Muscle layer of duodenum (tissue), 2 donors: Measurements from ENCODE around the gene GABRR3.

ENCODE experiments used
- H3K27ac ChIP-seq: one replicate; pipeline ENCODE4 v1.7.0; 2013; ENCODE audit warnings: mild to moderate bottlenecking, low read length
- H3K27me3 ChIP-seq: one replicate; pipeline ENCODE4 v1.7.0; 2013; ENCODE audit warnings: low read depth, mild to moderate bottlenecking, control low read depth, low read length
- H3K36me3 ChIP-seq, 2 donors: one replicate each; pipeline ENCODE4 v1.7.0; 2013; ENCODE audit warnings: low read length in 2 of 2, control low read depth in 1 of 2, mild to moderate bottlenecking in 1 of 2; ENCODE audit not compliant: insufficient read depth in 2 of 2, control insufficient read depth in 1 of 2
- H3K4me1 ChIP-seq, 2 donors: one replicate each; pipeline ENCODE4 v1.7.0; 2013; ENCODE audit warnings: low read length in 2 of 2, mild to moderate bottlenecking in 2 of 2, control low read depth in 1 of 2, moderate library complexity in 1 of 2; ENCODE audit not compliant: insufficient read depth in 2 of 2, control insufficient read depth in 1 of 2
- H3K4me3 ChIP-seq, 2 donors: one replicate each; pipeline ENCODE4 v1.7.0; 2013; ENCODE audit warnings: low read length in 2 of 2, low read depth in 1 of 2, mild to moderate bottlenecking in 1 of 2
- H3K9me3 ChIP-seq, 2 donors: one replicate each; pipeline ENCODE4 v1.7.0; 2013; ENCODE audit warnings: low read length in 2 of 2, control low read depth in 1 of 2, mild to moderate bottlenecking in 1 of 2; ENCODE audit not compliant: control insufficient read depth in 1 of 2
- donor health status: healthy.

Gene GABRR3

GRCh38 chr3:98003306-98003969 lies 31.7 kb downstream of the GABRR3 start:
- H3K36me3 ChIP-seq = no peaks in the 10 kb centered on the region
- no peaks in the 10 kb centered on the region for H3K9me3 ChIP-seq
- no peak overlapping the region for H3K27ac ChIP-seq
- no peaks in the 10 kb centered on the region for H3K4me1 ChIP-seq
- H3K27me3 ChIP-seq = no peaks in the 10 kb centered on the region
- H3K4me3 ChIP-seq = no peak overlapping the region

DNA sequence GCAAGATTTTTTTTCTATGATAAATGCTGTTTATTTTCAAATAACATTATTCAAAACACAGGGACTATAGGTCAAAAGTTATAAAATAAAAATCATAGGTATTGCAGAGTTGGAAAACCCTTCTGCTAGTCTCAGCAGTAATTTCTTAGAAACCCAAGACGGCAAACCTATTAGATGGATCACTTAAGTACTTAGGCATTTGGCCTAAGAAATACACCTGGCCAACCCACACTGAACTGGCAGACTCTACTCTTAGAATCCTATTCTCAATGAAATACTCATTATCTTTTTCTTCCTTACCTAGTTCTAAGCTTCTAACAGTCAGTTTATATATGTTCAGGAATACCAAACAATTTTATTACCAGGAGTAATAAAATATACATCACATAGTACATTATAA lies 32.4 kb downstream of the GABRR3 start:
- Histone ChIP-seq H3K4me1 (no peaks in the 10 kb centered on the region), H3K27ac (no peak overlapping the region), H3K27me3 (no peaks in the 10 kb centered on the region), H3K4me3 (no peak overlapping the region), H3K36me3 (no peaks in the 10 kb centered on the region), H3K9me3 (no peaks in the 10 kb centered on the region)

DNA sequence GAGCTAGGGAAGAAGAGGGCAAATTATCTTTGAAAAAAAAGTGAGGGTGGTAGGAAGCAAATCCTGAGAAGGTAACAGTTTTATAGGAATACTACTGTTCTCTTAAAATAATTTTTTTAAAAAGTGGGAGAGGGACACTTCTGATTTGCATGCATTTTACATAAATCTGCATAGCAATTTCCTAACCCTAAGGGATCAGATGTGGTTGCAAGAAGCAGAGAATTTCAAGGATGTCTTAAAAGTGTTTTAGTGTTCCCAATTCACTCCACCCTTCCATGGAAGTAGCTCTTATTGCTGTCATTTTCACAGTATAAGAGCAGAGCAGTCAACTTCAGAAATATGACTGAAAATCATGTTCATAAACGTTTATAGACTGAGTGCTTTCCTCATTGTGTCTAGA lies 35.1 kb downstream of the GABRR3 start:
- Histone ChIP-seq H3K4me3 (no peak overlapping the region), H3K27ac (no peak overlapping the region), H3K36me3 (no peaks in the 10 kb centered on the region), H3K27me3 (no peaks in the 10 kb centered on the region), H3K9me3 (no peaks in the 10 kb centered on the region), H3K4me1 (no peaks in the 10 kb centered on the region)

DNA sequence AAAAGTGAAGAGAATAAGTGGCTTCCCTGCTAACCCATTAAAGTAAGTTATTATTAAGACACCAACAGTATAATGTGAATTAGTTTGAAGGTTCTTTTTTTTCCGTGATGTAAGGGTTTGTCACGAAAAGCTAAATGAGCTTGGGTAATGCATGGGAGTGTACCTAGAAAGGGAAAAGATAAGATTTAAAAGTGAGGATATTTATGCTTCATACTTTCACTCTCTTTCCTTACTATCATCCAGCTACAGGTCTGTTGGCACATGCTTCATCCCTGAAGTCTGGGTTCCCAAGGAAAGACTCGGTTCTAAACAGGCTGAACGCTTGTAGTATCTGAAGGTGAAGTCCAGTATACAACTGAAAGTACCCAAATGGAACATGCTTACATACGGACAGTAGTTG lies 36.0 kb downstream of the GABRR3 start:
- Histone ChIP-seq H3K4me3 (no peak overlapping the region), H3K4me1 (no peaks in the 10 kb centered on the region), H3K9me3 (no peaks in the 10 kb centered on the region), H3K36me3 (no peaks in the 10 kb centered on the region), H3K27ac (no peak overlapping the region), H3K27me3 (no peaks in the 10 kb centered on the region)

DNA sequence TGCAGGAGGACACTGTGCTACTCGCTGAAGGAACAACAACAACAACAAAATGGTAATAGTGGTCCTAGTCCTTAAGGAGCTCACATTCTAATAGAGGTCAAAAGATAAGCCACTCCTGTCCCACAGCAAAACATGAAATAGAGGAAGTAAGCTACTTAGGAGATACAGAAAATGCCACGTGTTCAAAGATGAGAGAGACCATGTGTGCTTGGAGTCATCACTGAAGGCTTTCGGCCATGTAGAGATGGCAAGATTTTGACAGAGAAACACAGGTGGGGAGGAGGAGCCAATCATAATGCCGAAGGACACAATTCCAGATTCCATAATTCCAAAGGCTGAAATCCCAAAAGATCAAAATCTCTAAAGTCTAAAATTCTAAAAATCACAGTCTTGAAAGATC lies 38.1 kb downstream of the GABRR3 start:
- Histone ChIP-seq H3K9me3 (no peaks in the 10 kb centered on the region), H3K27ac (no peak overlapping the region), H3K27me3 (no peaks in the 10 kb centered on the region), H3K4me1 (no peaks in the 10 kb centered on the region), H3K36me3 (no peaks in the 10 kb centered on the region), H3K4me3 (no peak overlapping the region)

DNA sequence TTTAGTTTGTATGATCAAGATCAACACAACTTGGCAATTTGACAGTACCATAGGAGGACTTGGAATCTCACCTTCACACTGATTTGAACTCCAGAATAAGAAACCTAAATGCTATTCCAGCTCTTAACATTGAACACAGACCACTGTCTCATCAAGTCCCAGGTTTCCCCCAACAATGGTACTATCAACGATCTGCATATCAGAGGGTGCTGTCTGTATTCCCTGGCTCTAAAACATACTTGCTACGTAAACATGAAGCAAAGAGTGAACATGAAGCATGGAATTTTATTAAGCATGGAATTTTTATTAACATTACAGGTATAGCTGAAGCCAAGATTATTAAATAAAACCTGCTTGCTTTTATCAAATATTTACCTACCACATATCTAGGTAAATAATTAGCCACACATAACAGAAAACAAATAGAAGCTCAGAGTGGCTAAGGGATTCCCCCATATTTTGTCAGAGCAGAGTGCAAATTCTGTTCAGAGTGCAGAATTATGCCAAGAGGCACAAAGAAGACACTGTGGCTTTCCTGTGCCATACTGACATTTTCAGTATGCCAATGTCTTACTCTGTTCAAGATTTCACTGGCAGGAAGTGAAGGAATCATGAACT lies 40.7 kb downstream of the GABRR3 start:
- Histone ChIP-seq H3K36me3 (no peaks in the 10 kb centered on the region), H3K4me1 (no peaks in the 10 kb centered on the region), H3K9me3 (no peaks in the 10 kb centered on the region), H3K4me3 (no peak overlapping the region), H3K27ac (no peak overlapping the region), H3K27me3 (no peaks in the 10 kb centered on the region)

DNA sequence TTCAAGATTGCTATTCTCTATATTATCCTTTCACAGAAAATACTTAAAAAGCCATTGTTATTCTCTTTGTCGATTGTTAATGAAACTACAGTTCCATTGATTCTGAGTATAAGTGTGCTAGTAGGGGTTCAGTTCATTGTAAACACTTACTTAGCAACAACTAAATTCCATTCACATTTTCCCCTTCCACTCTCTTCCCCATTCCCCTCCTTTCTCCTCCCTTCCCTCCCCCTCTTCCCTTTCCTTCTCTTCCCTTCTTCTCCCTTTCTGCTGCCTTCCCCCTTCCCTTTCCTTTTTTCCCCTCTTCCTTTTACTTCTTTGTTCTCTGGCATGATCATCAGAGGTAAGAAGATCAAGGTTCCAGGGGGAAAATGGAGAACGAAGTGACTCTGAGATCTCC lies 41.6 kb downstream of the GABRR3 start:
- Histone ChIP-seq H3K27ac (no peak overlapping the region), H3K4me1 (no peaks in the 10 kb centered on the region), H3K36me3 (no peaks in the 10 kb centered on the region), H3K9me3 (no peaks in the 10 kb centered on the region), H3K27me3 (no peaks in the 10 kb centered on the region), H3K4me3 (no peak overlapping the region)

- H3K9me3 ChIP-seq = no peaks in the 10 kb centered on the region
- no peak overlapping the region for H3K27ac ChIP-seq
- H3K27me3 ChIP-seq = no peaks in the 10 kb centered on the region
- no peak overlapping the region for H3K4me3 ChIP-seq
- no peaks in the 10 kb centered on the region for H3K36me3 ChIP-seq
- no peaks in the 10 kb centered on the region for H3K4me1 ChIP-seq
These were observed 42.5 kb downstream of the GABRR3 start for GRCh38 chr3:97992547-97993173.

- Histone ChIP-seq H3K4me3 (no peak overlapping the region), H3K9me3 (no peaks in the 10 kb centered on the region), H3K27ac (no peak overlapping the region), H3K4me1 (no peaks in the 10 kb centered on the region), H3K36me3 (no peaks in the 10 kb centered on the region), H3K27me3 (no peaks in the 10 kb centered on the region)
These were observed 43.8 kb downstream of the GABRR3 start for GRCh38 chr3:97991293-97991682.

DNA sequence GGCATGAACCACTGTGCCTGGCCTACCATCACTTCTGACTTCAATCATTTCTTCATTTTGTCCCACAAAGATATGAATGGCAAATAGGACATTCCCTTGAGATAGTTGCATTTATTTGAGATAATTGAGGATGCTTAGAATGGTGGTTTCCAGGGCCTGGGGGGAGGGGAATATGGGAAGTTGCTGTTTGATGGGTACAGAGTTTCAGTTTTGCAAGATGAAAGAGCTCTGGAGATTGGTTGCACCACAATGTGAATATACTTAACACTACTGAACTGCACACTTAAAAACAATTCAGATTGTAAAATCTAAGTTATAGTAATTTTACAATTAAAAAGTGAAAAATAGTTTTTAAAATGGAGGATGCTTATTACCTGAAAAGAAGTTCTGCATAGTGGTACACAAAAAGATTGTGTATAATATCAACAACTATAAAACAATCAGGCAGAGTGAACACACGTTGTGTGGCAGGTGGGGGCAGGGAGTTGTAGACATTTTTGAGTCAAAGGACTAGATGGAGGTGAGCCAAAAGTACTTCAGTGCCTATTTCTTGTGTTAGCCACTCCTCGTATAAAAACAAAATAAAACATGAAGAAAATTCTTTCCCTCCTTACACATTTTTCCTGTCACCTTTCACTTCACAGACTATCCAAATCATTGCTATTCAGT lies 44.4 kb downstream of the GABRR3 start:
- H3K4me3 ChIP-seq = no peak overlapping the region
- no peaks in the 10 kb centered on the region for H3K4me1 ChIP-seq

DNA sequence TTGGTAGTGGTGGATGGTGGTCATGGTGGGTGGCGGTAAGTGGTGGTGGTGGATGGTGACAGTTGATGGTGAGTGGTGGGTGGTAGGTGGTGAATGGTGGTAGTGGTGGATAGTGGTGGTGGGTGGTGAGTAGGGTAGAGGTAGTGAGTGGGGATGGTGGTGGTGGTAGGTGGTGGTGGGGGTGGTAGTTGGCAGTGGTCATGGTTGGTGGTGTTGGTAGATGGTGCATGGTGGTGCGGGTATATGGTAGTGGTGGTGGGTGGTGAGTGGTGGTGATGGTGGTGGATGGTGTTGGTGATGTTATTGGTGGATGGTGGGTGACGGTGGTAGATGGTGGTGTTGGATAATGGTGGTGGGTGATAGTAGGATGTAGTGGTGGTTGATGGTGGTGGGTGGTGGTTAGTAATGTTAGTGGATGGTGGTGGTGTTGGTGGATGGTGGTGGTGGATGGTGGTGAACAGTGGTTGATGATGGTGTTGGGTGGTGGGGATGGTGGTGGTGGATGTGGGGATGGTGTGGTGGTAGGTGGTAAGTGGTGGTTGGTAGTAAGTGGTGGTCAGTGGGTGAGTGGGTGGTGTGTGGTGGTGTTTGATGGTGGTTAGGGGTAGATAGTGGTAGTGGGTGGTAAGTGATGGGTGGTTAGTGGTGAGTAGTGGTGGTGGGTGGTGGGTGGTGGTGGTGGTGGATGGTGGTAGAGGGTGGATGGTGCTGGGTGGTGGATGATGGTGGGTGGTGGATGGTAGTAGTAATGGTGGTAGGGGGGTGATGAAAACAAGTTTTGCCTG lies 46.1 kb downstream of the GABRR3 start:
- Histone ChIP-seq H3K4me1 (peaks cover 0 to 4% of the 10 kb centered on the region in 2 donors), H3K4me3 (no peak overlapping the region), H3K27ac (no peak overlapping the region), H3K36me3 (no peaks in the 10 kb centered on the region), H3K9me3 (no peaks in the 10 kb centered on the region), H3K27me3 (no peaks in the 10 kb centered on the region)

More for the DNA sequence above, 44.4 kb downstream of the GABRR3 start:
- no peaks in the 10 kb centered on the region for H3K36me3 ChIP-seq
- H3K27me3 ChIP-seq = no peaks in the 10 kb centered on the region
- no peaks in the 10 kb centered on the region for H3K9me3 ChIP-seq
- H3K27ac ChIP-seq = no peak overlapping the region
